Breast epithelium (tissue), 3 donors: ENCODE data around the gene OR52R1.

Experiments used
- POLR2A ChIP-seq: fragments of 450-650 bp; IDR thresholded peaks from one replicate; pipeline ENCODE4 v1.6.1; 2016; ENCODE audit warnings: antibody characterized with exemption, mild to moderate bottlenecking, moderate library complexity
- POLR2AphosphoS5 ChIP-seq, 3 donors: sonication (generic); formaldehyde crosslinking; IDR thresholded peaks; one replicate each; pipeline ENCODE4 v1.6.1; 2017; ENCODE audit warnings: antibody characterized with exemption in 3 of 3
- TF ChIP-seq, protein P1 (sequence below), 3 donors: fragments of 450-650 bp; IDR thresholded peaks; one replicate each; pipeline ENCODE4 v1.5.1; 2016 to 2017; ENCODE audit warnings: antibody characterized with exemption in 3 of 3, mild to moderate bottlenecking in 3 of 3, moderate library complexity in 3 of 3

DNA sequence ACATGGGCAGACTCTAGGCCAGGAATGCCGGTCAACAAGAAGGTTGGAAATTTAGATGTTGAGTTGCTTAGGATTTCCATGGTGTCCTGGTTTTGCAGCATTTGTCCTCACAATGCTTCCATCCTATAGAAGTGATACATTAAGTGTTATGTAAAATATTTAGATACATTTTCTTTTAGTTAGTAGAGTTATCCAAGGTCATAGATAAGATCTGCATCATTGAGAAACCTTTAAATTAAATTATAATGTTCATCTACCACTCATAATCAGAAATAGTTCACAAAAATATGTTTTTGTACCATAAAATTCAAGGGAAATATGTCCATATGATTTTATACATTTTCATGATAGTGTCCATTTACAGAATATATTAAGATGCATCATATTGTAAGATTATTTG lies 34.3 kb downstream of the OR52R1 start, which contains the start of gene OR51F1:
- TF ChIP-seq POLR2AphosphoS5 (IDR thresholded peaks at IDR 0.05) (no peak), POLR2A (no peak)
- TF ChIP-seq, protein P1, sequence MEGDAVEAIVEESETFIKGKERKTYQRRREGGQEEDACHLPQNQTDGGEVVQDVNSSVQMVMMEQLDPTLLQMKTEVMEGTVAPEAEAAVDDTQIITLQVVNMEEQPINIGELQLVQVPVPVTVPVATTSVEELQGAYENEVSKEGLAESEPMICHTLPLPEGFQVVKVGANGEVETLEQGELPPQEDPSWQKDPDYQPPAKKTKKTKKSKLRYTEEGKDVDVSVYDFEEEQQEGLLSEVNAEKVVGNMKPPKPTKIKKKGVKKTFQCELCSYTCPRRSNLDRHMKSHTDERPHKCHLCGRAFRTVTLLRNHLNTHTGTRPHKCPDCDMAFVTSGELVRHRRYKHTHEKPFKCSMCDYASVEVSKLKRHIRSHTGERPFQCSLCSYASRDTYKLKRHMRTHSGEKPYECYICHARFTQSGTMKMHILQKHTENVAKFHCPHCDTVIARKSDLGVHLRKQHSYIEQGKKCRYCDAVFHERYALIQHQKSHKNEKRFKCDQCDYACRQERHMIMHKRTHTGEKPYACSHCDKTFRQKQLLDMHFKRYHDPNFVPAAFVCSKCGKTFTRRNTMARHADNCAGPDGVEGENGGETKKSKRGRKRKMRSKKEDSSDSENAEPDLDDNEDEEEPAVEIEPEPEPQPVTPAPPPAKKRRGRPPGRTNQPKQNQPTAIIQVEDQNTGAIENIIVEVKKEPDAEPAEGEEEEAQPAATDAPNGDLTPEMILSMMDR (IDR thresholded peaks at IDR 0.05): no peak
